Measurements from ENCODE around the gene CDC42.
A peak's percentile ranks its signal among the peaks of the same experiment; 100 is the strongest.

The CDC42 gene

DNA sequence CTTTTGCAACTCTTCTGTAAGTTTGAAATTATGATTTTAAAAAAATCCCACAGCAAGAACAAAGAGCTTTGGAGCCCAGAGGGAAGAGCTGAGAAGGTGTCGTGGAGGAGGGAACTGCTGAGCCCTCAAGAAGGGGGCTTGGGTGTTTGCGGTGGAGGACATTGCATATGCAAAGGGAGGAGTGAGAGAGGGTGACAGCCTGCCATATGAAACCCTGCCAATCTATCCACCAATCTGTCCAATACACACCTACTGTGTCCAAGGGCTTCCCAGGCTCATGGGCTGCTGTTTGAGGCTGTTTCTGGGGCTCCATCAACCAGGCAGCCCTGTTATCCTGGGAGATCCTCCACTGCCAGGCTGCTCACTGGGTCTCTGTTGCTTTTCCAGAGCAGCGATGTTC lies 75.2 kb downstream of the CDC42 start:
- TF ChIP-seq, protein P1, sequence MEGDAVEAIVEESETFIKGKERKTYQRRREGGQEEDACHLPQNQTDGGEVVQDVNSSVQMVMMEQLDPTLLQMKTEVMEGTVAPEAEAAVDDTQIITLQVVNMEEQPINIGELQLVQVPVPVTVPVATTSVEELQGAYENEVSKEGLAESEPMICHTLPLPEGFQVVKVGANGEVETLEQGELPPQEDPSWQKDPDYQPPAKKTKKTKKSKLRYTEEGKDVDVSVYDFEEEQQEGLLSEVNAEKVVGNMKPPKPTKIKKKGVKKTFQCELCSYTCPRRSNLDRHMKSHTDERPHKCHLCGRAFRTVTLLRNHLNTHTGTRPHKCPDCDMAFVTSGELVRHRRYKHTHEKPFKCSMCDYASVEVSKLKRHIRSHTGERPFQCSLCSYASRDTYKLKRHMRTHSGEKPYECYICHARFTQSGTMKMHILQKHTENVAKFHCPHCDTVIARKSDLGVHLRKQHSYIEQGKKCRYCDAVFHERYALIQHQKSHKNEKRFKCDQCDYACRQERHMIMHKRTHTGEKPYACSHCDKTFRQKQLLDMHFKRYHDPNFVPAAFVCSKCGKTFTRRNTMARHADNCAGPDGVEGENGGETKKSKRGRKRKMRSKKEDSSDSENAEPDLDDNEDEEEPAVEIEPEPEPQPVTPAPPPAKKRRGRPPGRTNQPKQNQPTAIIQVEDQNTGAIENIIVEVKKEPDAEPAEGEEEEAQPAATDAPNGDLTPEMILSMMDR (IDR thresholded peaks at IDR 0.05; ENCODE audit: low read depth, low read length), result no peak
- DNase-seq (ENCODE audit: low read depth in 2 of 2), result no peak
- no peak overlapping the region for H3K4me3 ChIP-seq (replicated peaks in 1 of 2; ENCODE audit: low read depth in 2 of 2, low read length in 2 of 2)

DNA sequence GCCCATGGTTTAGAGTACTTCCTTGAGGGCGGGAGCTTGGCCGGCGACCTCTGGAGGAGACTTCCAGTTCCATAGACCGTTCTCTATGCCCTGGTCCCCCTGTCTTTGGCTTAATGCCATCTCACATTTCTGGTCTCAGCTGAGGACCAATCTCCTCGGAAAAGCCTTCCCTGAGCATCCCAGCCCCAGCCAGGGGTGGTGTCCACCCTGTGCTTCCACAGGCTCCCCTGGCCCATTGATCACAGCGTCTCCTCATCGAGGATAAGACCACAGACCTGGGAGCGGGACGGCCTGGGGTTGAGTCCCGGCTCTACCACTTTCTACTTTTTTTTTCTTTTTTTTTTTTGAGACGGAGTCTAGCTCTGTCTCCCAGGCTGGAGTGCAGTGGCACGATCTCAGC lies 75.9 kb downstream of the CDC42 start:
- H3K4me3 ChIP-seq (replicated peaks in 1 of 2; ENCODE audit: low read depth in 2 of 2, low read length in 2 of 2), result no peak overlapping the region
- TF ChIP-seq, protein P1 (IDR thresholded peaks at IDR 0.05; ENCODE audit: low read depth, low read length), result no peak
- DNase-seq (ENCODE audit: low read depth in 2 of 2), result no peak

DNA sequence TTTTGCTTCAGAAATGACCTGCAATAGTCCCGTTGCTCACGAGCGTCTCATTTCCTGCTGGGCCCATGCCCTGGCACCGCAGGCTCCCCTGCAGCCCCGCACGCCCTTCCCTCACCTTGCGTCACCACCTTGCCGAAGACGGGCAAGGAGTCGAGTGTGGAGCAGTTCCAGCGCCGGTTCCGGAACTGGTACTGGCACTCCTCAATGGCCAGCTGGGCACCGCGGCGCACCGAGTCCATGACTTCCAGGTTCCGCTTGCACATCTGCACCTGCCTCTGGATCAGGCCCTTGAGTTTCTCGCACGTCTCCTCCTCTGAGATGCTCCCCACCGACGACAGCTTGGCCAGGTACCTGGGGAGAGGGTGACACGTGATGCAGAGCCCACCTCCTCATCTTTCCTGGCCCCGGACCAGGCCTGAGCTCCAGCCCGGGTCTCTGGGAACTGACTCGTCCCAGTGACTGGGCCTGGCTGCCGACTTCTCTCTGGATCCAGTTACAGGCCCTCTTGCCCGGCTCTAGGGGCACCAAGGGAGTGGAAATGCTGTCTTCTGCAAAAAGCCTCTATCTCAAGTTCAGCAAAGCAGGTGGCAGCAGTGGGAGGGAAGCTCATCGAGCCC lies 77.1 kb downstream of the CDC42 start:
- TF ChIP-seq, protein P1 (IDR thresholded peaks at IDR 0.05; ENCODE audit: low read depth, low read length), result no peak
- H3K4me3 ChIP-seq (replicated peaks in 1 of 2; ENCODE audit: low read depth in 2 of 2, low read length in 2 of 2), result no peak overlapping the region
- no peak for DNase-seq (ENCODE audit: low read depth in 2 of 2)

- DNase-seq (ENCODE audit: low read depth in 2 of 2), result no peak
- TF ChIP-seq, protein P1 (IDR thresholded peaks at IDR 0.05; ENCODE audit: low read depth, low read length), result no peak
- no peak overlapping the region for H3K4me3 ChIP-seq (replicated peaks in 1 of 2; ENCODE audit: low read depth in 2 of 2, low read length in 2 of 2)
Measured at GRCh38 chr1:22131062-22131461, 78.6 kb downstream of the CDC42 start.

DNA sequence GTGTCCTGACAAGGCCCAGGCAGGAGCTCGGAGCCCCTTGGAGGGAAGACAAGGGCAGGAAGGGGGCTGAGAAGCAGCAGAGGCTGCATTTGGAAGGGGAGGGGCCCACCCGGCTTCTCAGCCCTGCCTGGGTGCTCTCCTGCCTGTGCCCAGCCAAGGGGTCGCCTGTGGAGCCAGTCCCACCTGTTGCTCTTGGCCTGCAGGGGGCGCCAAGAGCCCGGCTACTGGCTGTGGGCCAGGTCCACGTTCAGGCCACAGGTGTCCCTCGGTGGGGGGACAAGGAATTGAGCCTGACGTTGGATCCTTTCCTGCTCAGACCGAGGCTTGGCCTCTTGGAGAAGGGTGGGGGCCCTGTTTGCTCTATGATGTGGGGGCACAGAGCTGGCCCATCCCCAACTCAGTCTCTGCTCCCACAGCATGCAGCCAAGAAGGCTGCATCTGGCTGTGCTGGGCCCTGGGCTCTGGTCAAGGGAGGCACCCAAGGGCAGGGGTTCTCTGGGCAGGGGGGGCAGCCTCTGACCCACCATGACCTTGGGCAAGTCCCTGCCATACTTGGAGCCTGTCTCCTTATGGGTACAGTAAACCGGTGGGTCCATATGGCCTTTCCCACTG lies 79.5 kb downstream of the CDC42 start:
- H3K4me3 ChIP-seq (replicated peaks in 1 of 2; ENCODE audit: low read depth in 2 of 2, low read length in 2 of 2), result no peak overlapping the region
- no peak for DNase-seq (ENCODE audit: low read depth in 2 of 2)
- TF ChIP-seq, protein P1 (IDR thresholded peaks at IDR 0.05; ENCODE audit: low read depth, low read length), result peak; percentile 76

GRCh38 chr1:22132517-22133235 lies 80.2 kb downstream of the CDC42 start:
- no peak overlapping the region for H3K4me3 ChIP-seq (replicated peaks in 1 of 2; ENCODE audit: low read depth in 2 of 2, low read length in 2 of 2)
- TF ChIP-seq, protein P1 (IDR thresholded peaks at IDR 0.05; ENCODE audit: low read depth, low read length), result no peak
- DNase-seq (ENCODE audit: low read depth in 2 of 2), result peak; percentile 58 to 71
